Lower lobe of right lung (tissue), 2 donors: ENCODE results near the gene DMKN. TPM values are rescaled to one million over a fixed set of nuclear protein-coding genes. Genes with fewer than 3 reads are reported as not detected.
A peak's percentile ranks its signal among the peaks of the same experiment; 100 is the strongest.

Experiments
- ATAC-seq, 2 donors: fragments of 200-7000 bp; cut with Tn5 transposase; one replicate each; pipeline ENCODE4 v1.9.1; 2020 to 2022; ENCODE audit warnings: mild to moderate bottlenecking in 2 of 2, moderate library complexity in 2 of 2
- DNase-seq: peaks from one replicate; pipeline ENCODE4 v3.0.0-alpha.2; 2020
- H3K27ac ChIP-seq: fragments of 200-600 bp; one replicate; pipeline ENCODE4 v1.8.0; 2022
- H3K27me3 ChIP-seq: fragments of 200-600 bp; one replicate; pipeline ENCODE4 v1.8.0; 2022; ENCODE audit warnings: low read depth
- H3K36me3 ChIP-seq: fragments of 200-600 bp; one replicate; pipeline ENCODE4 v1.8.0; 2022; ENCODE audit warnings: mild to moderate bottlenecking
- H3K4me1 ChIP-seq: fragments of 200-600 bp; one replicate; pipeline ENCODE4 v1.8.0; 2022
- H3K4me3 ChIP-seq: fragments of 200-600 bp; one replicate; pipeline ENCODE4 v1.8.0; 2022; ENCODE audit warnings: mild to moderate bottlenecking
- H3K9me3 ChIP-seq: fragments of 200-600 bp; one replicate; pipeline ENCODE4 v1.8.0; 2022
- CTCF ChIP-seq: fragments of 200-600 bp; IDR thresholded peaks from one replicate; pipeline ENCODE4 v1.8.0; 2022; ENCODE audit warnings: antibody characterized with exemption, mild to moderate bottlenecking
- intact Hi-C: fragments of 100-400 bp; cut with DNase I; formaldehyde crosslinking; loops from one replicate; pipeline ENCODE4 v1.11.0; 2022
- total RNA-seq: library from RNA; stranded (reverse); fragmentation: NEBNext Ultra II Directional; extraction: Animal tissue kit (Norgen Biotek cat#: 25700); gene quantifications from one replicate; pipeline ENCODE4 v1.2.1, GENCODE V29; 2021
- donor health status: DM: no; HTN: yes; CAD: no; lungs with severe emphysema.

DMKN gene
- total RNA-seq, 1 donor from 2014 or later = 70.7 TPM

GRCh38 chr19:35455616-35456201 lies 57.7 kb downstream of the DMKN start:
- no peaks in the 10 kb centered on the region for H3K9me3 ChIP-seq
- H3K27me3 ChIP-seq = no peaks in the 10 kb centered on the region
- H3K4me3 ChIP-seq = no peak overlapping the region
- peaks cover 23% of the 10 kb centered on the region for H3K4me1 ChIP-seq
- no peak overlapping the region for H3K27ac ChIP-seq
- no peak for TF ChIP-seq CTCF
- intact Hi-C loops = no loop called here
- DNase-seq = no peak
- no peaks in the 10 kb centered on the region for H3K36me3 ChIP-seq
- no peak for ATAC-seq

DNA sequence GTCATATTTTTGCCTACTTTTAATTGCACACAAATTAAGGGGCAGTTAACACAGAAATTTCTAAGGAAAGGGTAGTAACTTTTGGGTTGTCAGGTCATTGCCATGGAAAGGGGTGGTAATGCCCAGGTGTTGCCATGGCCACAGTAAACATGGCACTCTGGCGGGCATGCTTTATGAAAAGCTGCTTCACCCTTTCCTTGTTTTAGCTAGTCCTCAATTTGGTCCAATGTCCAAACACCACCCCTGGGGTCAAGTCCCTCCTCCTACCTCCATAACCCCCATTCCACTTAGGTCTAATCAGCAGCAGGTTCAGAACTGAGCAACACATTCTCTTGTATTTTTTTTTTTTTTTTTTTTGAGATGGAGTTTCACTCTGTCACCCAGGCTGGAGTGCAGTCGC lies 58.8 kb downstream of the DMKN start:
- ATAC-seq = no peak
- no peaks in the 10 kb centered on the region for H3K36me3 ChIP-seq
- no peaks in the 10 kb centered on the region for H3K27me3 ChIP-seq
- no peak overlapping the region for H3K27ac ChIP-seq
- no peak overlapping the region for H3K4me3 ChIP-seq
- DNase-seq = no peak
- H3K9me3 ChIP-seq = no peaks in the 10 kb centered on the region
- no peak for TF ChIP-seq CTCF
- H3K4me1 ChIP-seq = peaks cover 21% of the 10 kb centered on the region
- intact Hi-C loops = no loop called here

DNA sequence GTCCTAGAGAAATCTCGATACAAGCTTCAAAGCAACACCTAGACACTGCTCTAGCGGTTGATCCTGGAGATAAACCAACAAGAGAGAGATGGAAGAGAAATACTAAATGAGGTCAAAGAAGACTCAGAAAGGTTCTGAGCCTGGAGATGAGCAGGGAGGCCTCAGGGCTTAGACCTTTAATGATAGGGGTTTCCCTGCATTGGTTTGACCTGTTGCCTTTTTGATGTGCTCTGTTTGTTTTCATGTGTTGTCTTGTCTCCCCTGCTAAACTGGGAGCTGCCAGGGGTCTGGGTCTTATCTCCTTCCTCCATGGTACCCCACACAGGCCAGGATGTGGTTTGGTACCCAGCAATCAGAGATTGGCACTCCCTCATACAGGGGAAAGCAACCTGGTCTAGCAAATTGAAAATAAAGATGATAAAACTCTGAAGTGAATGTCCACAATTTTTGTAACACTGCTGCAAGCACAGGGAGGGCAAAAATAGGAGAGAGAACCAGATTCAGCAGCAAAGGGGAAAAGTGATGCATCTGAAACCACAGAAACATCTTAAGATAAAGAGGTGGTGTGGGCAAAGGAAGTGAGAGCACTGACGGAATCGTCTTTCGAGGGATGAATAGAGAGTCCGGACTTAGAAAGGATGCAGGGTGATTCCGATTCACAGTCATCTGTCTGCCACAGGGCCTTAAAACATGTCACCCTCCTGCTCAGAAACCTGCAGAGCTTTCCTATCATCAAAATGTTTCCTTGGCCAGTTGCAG lies 61.9 kb downstream of the DMKN start:
- H3K4me1 ChIP-seq = peaks cover 34% of the 10 kb centered on the region
- no peak overlapping the region for H3K27ac ChIP-seq
- no peak for TF ChIP-seq CTCF
- no peaks in the 10 kb centered on the region for H3K9me3 ChIP-seq
- H3K27me3 ChIP-seq = no peaks in the 10 kb centered on the region
- DNase-seq (no peak), ATAC-seq (no peak)
- H3K36me3 ChIP-seq = no peaks in the 10 kb centered on the region
- no peak overlapping the region for H3K4me3 ChIP-seq
- intact Hi-C loops = no loop called here

DNA sequence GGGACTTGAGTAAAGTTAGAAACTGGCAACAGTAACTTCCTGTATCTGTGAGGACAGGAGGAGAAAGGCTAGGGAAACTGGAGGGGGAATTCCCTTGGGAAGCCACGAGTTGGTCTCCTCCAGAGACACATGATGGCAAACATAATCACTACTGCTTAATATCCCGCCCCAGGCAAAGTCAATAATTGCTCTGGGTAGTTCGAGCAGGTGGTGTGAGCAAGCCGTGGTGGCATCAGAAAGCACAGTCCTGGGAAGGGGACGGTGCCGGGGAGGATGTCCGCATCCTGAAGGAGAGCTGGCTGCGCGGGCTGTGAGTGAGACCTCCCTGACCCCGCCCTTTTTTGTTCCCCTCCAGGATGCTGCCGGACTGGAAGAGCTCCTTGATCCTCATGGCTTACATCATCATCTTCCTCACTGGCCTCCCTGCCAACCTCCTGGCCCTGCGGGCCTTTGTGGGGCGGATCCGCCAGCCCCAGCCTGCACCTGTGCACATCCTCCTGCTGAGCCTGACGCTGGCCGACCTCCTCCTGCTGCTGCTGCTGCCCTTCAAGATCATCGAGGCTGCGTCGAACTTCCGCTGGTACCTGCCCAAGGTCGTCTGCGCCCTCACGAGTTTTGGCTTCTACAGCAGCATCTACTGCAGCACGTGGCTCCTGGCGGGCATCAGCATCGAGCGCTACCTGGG lies 63.9 kb downstream of the DMKN start:
- ATAC-seq = peak in 1 of 2 donors; percentile 8
- H3K4me1 ChIP-seq = peaks cover 43% of the 10 kb centered on the region
- no peaks in the 10 kb centered on the region for H3K36me3 ChIP-seq
- intact Hi-C loops = no loop called here
- no peak overlapping the region for H3K4me3 ChIP-seq
- no peaks in the 10 kb centered on the region for H3K9me3 ChIP-seq
- peak overlapping the region; percentile 53 for H3K27ac ChIP-seq
- DNase-seq = no peak
- no peak for TF ChIP-seq CTCF
- no peaks in the 10 kb centered on the region for H3K27me3 ChIP-seq

GRCh38 chr19:35447606-35448469 lies 65.6 kb downstream of the DMKN start, which contains the start of gene FFAR2:
FFAR2 (plus strand) TSS chr19:35448257; CDS start chr19:35449715, 1,458 bp downstream.
- Histone ChIP-seq H3K4me3 (no peak within 1 kb of the TSS), H3K36me3 (no peaks in the 10 kb centered on the region), H3K9me3 (no peaks in the 10 kb centered on the region), H3K27me3 (no peaks in the 10 kb centered on the region), H3K27ac (peak within 1 kb of the TSS; percentile 53), H3K4me1 (peaks cover 43% of the 10 kb centered on the region)
- TF ChIP-seq CTCF = no peak
- intact Hi-C loops = no loop called here
- ATAC-seq (no peak), DNase-seq (no peak)
